GM18505 (cell line): ENCODE data around the gene SUN2.
"Not testable (repeated sequence)": the region's sequence is repeated elsewhere in the genome, so short reads cannot be mapped to it uniquely, and the experiment has no call there.

Experiments used
- ATAC-seq: cut with Tn5 transposase; IDR thresholded peaks from one replicate; pipeline ENCODE4 v1.9.1; 2021; ENCODE audit not compliant: unreplicated experiment
- POLR2A ChIP-seq: IDR thresholded peaks from 4 replicates; pipeline ENCODE4 v1.6.1; 2011; ENCODE audit warnings: borderline replicate concordance; ENCODE audit not compliant: insufficient read depth, insufficient read length; ENCODE audit errors: extremely low read depth

Gene SUN2, protein sequence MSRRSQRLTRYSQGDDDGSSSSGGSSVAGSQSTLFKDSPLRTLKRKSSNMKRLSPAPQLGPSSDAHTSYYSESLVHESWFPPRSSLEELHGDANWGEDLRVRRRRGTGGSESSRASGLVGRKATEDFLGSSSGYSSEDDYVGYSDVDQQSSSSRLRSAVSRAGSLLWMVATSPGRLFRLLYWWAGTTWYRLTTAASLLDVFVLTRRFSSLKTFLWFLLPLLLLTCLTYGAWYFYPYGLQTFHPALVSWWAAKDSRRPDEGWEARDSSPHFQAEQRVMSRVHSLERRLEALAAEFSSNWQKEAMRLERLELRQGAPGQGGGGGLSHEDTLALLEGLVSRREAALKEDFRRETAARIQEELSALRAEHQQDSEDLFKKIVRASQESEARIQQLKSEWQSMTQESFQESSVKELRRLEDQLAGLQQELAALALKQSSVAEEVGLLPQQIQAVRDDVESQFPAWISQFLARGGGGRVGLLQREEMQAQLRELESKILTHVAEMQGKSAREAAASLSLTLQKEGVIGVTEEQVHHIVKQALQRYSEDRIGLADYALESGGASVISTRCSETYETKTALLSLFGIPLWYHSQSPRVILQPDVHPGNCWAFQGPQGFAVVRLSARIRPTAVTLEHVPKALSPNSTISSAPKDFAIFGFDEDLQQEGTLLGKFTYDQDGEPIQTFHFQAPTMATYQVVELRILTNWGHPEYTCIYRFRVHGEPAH

DNA sequence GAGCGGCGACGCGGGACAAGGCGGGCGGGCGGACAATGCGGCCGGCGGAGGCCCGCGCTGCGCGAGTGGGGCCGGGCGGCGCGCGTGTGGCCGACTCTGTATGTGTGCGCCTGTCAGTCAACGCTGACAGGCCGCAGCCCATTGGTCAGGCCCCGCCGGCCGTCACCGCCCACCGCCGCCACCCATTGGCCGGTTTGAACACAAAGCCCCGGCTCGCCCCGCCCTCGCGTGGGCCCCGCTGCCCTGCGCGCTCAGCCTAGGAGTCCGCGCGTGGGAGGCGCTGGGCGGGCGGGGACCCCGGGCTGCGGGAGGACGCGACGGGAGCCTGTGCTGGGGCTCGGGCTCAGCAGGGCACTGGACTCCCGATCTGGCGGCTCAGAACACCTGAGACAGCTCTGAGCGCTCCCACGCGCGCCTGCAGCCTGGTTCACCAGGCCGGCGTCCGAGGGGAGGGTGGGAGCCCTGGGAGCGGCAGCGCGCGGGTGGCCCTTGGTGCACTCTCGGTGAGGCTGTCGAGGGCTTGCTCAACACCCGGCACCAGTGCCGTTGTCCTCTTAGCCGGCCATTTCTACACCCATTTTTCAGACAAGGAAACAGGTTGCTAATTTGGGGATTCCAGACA is at the start of gene SUN2:
Gene SUN2, minus strand, starts transcription at position 88 of the 622 bp plus-strand sequence. CDS start 3,370 bp downstream, outside the sequence.
- TF ChIP-seq POLR2A = peak; percentile 80
- ATAC-seq = peak; percentile 64

DNA sequence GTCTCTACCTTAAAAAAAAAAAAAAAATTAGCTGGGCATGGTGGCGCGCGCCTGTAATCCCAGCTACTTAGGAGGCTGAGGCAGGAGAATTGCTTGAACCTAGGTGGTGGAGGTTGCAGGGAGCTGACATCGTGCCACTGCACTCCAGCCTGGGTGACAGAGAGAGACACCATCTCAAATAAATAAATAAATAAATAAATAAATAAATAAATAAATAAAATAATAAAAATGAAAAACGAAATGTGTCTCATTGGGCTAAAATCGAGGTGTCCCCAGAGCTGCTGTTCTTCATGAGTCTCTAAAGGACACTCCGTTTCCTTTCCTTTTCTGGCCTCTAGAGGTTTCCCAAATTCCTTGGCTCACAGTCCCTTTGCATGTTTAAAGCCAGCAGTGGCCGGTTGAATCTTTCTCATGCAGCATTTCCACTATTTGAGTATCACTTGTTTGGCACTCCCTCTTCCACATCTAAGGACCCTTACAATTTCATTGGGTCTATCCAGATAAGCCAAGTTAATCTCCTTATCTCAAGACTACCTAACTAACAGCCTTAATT is 49.3 kb upstream of the SUN2 start:
- ATAC-seq = not testable (repeated sequence)

DNA sequence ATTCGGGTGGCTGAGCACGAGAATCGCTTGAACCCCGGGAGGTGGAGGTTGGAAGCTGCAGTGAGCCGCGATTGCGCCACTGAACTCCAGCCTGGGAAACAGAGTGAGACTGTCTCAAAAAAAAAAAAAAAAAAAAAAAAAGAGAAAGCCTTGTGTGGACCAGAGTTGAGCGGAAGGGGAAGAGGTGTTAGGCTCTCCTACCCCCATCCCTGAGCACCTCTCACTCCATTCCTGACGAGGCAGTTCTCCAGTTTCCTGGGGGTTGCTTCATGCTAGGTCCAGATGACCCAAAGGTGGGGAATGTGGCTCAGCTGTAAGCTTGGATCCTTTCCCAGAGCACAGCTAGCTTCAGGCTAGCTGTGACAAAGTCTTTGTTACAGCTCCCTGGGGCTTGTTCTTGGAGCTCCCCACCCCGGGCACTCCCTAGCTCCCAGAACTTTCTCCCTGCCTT is 46.9 kb upstream of the SUN2 start:
- no peak for ATAC-seq
- TF ChIP-seq POLR2A = no peak

DNA sequence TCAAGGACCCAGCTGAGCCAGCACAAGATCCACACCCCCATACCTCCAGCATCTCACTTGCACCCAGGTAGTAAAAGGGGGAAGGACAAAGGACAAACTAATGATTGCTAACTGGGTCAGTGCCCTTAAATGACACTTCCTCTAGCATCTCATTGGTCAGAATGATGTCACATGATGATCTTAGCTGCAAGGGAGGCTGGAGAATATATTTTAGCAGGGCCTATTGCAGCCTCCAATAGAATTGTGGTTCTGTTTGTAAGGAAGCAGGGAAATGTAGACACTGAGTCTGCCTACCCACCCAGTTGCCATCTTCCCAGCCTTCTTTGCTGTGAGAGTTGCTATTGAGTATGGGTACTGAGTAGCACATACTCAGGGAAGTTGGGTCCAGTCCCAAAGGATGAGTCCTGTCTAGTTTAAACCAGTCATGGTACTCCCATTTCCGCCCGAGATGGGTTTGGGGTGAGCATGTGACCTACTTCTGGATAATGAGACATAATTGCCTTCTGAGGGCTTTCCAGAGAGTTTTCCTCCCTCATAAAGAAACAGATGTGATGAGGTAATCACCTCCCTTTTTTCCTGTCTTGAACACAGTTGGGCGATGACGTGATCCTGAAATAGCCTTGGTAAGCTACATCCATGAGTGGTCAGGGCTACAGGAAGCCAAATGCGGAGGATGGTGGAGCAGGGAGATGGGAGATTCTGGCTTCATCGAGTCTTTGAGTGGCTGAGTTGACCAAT is 43.6 kb upstream of the SUN2 start:
- no peak for TF ChIP-seq POLR2A
- ATAC-seq = no peak

DNA sequence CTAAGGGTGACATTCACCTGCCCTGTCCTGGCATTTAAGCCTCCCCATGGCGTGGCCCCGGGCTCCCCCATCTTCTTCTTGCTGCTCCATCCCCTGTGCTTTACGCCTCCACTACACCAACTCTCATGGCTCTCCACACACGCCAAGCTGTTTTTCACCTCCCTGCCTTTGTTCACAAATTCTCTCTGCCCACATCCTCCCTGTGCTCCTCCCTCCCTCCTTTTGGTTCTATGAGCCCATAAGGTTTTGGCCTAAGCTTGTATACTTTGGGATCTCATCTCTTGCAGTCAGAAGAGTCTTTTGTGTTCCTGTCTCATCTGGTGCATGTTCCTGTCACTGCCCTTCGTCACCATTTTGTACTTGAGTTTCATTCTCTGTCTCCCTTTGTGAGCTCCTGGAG is 42.7 kb upstream of the SUN2 start:
- no peak for ATAC-seq
- TF ChIP-seq POLR2A = no peak

DNA sequence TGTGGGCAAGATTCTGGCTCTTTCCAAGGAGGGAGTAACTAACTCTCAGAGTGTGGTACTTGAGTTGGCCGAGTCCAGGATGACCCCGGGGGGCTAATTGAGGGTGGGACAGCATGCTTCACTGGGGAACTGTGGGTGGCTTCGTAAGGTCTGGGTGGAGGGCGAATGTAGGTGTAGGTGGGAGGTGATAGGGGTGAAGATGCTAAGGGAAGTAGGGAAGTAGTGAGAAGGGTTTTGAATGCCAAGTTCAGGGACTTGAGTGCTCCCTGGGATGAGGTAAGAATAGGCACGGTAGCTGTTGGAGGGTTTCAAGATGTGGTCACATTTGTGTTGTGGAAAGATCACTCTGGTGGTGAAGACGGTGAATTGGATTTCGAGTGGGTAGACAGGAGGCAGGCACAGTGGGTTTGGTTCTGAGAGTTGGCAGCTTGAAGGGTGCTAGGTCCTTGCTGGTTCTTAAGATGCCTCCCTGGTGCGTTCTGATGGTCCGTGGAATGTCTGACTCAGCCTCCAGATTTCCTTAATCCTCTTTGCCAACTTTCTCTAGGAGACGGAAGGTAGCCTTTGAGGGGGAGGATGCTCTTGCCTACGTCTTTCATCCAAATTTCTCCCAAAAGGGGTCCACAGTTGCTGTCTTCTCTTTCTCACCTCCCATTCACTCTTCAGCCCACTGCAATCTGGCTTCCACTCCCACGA is 40.6 kb upstream of the SUN2 start:
- no peak for TF ChIP-seq POLR2A
- no peak for ATAC-seq

DNA sequence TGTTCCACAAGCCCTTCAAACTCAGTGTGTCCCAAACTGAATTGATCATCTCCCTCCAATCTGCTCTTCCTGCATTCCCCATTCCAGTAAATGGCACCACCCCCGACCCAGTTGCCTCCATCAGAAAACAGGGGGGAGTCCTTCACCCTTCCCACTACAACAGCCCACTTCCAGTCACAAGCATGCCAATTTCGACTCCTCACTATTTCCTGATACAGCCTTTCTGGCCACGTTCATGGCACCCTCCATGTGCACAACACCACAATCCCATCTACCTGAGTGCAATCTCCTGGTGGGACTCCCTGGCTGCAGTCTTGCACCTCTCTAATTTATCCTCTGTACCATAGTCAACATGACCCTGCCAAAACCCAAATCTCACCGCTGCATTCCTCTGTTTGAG is 39.8 kb upstream of the SUN2 start:
- TF ChIP-seq POLR2A = no peak
- ATAC-seq = no peak

DNA sequence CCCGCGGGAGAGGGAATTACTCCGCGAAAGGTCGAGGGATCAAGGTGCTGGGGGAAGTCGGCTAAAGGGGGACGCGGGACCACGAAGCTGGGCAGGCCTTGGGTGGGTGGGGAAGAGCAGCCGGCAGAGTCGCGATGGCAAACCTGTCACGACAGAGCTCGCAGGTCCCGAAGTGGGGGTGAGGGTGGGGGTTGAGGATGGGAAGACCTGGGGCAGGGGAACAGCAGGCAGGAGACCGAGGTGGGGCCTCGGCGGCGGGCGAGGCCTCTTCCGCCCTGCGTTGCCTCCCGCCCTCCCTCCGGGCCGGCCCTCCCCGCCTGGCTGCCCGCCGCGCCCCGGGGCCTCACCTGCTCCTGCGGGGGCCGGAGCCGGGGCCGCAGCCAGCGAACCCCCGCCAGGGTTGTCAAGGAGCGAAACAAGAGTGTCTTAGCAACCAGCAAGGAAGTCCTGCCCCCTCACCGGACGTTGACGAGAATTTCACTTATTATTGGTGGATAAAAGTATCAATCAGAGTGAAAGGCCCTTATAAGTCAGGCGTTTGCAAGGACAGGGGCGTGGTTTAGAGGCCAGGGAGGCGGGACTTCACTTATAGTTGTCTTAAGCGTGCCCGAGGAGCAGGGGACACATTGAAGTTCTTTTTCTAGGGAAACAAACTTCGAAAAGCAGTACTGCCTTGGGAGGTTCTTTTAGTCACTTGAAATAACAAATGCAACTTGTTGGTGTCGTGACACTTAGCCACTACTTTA is 38.1 kb upstream of the SUN2 start, which contains the start of gene DNAL4:
Gene DNAL4, minus strand, starts transcription at position 423 of the 746 bp plus-strand sequence. CDS start 11,412 bp downstream, outside the sequence.
- ATAC-seq = peak; percentile 91
- peak; percentile 67 for TF ChIP-seq POLR2A

DNA sequence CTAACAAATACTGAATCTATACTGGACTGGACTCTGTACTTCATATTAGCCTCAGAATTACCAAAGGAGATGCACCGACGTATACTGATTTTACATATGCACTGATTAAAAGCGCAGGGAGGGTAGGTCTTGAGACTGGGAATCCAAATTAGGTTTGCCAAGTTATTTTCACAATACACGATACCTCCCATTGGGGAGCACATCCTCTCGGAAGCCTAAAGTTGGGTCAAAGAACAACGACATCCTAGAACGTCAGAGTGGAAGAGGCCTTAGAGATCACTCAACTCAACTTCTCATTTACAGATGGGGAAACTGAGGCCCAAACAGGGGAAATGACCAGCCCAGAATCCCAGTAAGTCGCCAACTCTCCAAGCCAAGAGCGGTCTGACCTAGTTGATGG is 37.5 kb upstream of the SUN2 start:
- no peak for ATAC-seq
- TF ChIP-seq POLR2A = no peak

DNA sequence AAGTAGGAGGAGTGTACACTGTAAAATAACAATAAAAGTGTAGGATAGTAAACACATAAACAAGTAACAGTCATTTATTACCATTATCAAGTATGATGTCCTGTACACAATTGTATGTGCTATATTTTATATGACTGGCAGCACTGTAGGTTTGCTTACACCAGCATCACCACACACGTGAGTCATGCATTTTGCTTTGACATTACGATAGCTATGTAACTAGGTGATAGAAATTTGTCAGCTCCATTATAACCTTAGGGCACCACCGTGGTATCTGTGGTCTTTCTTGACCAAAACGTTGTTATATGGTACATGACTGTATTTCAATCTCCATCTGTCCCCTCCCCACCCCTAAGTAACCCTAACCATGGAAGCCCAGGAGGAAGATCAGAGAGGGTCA is 37.0 kb upstream of the SUN2 start:
- no peak for TF ChIP-seq POLR2A
- ATAC-seq = no peak

DNA sequence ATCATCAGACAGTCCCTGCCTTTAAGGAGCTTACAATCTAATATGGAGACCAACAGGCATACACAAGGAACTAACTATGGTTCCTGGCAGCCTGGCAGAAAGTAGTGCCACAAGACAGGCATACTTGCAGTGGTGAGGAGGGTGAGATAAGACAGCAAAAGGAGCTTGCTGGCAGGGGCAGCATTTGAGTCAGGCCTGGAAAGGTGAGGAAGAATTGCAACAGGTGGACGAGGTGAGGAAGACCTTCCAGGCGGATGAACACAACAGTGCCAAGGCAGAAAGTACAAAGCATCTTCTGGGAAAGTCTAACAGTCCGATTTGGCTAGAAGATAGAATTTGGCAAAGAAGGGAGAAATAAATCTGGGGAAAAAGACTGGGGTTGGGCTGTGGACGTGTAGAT is 33.8 kb upstream of the SUN2 start:
- ATAC-seq = no peak
- no peak for TF ChIP-seq POLR2A

DNA sequence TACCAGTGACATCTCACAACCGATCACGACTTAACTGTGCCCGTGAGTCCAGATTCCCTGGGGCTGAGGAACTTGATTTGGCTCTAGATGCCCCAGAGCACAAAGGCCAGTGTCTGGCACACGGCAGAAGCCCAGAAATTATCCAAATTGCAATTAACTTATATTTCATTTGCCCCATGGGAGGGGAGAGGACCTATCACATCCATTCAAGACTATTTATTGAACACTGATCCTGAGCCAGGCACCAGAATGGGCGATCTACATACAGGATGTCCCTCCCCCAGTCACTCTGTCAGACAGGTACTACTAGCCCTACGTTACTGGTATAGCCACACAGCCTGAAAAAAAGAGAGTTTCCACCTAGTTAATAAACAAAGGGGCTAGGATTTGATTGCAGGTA is 33.0 kb upstream of the SUN2 start:
- ATAC-seq = no peak
- no peak for TF ChIP-seq POLR2A
